Glutamatergic neuron (in vitro differentiated cells): ENCODE measurements around the gene IL21. TPM values are rescaled to one million over a fixed set of nuclear protein-coding genes. Genes with fewer than 3 reads are reported as not detected.

Source experiments
- DNase-seq: peaks from one replicate; pipeline ENCODE4 v3.0.0; 2022
- H3K27ac Mint-ChIP-seq: one replicate; pipeline ENCODE4 v1.8.0; 2020; ENCODE audit warnings: mild to moderate bottlenecking, mixed read lengths, inconsistent platforms; ENCODE audit not compliant: unreplicated experiment
- H3K27me3 Mint-ChIP-seq: one replicate; pipeline ENCODE4 v1.8.0; 2020; ENCODE audit warnings: mild to moderate bottlenecking, moderate library complexity, mixed read lengths, inconsistent platforms; ENCODE audit not compliant: unreplicated experiment
- H3K36me3 Mint-ChIP-seq: one replicate; pipeline ENCODE4 v1.8.0; 2020; ENCODE audit warnings: mild to moderate bottlenecking, mixed read lengths, inconsistent platforms; ENCODE audit not compliant: unreplicated experiment
- H3K4me1 Mint-ChIP-seq: one replicate; pipeline ENCODE4 v1.8.0; 2020; ENCODE audit warnings: mild to moderate bottlenecking, low read depth, mixed read lengths, inconsistent platforms; ENCODE audit not compliant: unreplicated experiment
- H3K4me3 Mint-ChIP-seq: one replicate; pipeline ENCODE4 v1.8.0; 2020; ENCODE audit warnings: mild to moderate bottlenecking, mixed read lengths, inconsistent platforms; ENCODE audit not compliant: unreplicated experiment
- H3K9me3 Mint-ChIP-seq: one replicate; pipeline ENCODE4 v1.8.0; 2020; ENCODE audit warnings: mild to moderate bottlenecking, moderate library complexity, mixed read lengths, inconsistent platforms; ENCODE audit not compliant: unreplicated experiment
- total RNA-seq: library from RNA; stranded (reverse); fragmentation: NEBNext Ultra II Directional; extraction: Animal tissue kit (Norgen Biotek cat#: 25700); gene quantifications from one replicate; pipeline ENCODE4 v1.2.1, GENCODE V29; 2021; ENCODE audit not compliant: unreplicated experiment
- TF ChIP-seq, protein P1 (sequence below): fragments of 200-600 bp; sonication (generic); IDR thresholded peaks from one replicate; pipeline ENCODE4 v1.5.0; 2021; ENCODE audit not compliant: partially characterized antibody, unreplicated experiment

IL21 gene
- total RNA-seq, 1 donor from 2014 or later: not detected

DNA sequence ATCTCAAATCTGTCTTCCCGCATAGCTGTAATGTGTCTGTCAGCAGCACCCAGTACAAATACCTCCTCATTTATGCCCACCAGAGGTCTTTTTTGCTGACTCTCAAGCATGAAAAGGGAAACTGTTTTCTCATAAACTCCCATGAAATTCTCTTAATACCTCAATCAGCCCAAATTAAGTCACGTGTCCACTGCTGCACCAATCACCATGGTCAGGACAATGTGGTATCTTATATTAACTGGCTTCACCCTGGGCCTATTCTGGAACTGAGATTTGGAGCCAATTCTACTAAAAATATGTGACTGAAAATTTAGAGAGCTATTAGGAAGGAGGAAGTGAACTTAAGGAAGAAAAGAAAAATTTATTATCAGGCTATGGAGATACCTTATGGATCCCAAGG, 58.4 kb downstream of the IL21 start:
- Mint-ChIP-seq H3K4me1 (no peaks in the 10 kb centered on the region), H3K27ac (no peak overlapping the region), H3K9me3 (no peaks in the 10 kb centered on the region), H3K4me3 (no peak overlapping the region), H3K27me3 (no peaks in the 10 kb centered on the region), H3K36me3 (no peaks in the 10 kb centered on the region)
- TF ChIP-seq, protein P1, sequence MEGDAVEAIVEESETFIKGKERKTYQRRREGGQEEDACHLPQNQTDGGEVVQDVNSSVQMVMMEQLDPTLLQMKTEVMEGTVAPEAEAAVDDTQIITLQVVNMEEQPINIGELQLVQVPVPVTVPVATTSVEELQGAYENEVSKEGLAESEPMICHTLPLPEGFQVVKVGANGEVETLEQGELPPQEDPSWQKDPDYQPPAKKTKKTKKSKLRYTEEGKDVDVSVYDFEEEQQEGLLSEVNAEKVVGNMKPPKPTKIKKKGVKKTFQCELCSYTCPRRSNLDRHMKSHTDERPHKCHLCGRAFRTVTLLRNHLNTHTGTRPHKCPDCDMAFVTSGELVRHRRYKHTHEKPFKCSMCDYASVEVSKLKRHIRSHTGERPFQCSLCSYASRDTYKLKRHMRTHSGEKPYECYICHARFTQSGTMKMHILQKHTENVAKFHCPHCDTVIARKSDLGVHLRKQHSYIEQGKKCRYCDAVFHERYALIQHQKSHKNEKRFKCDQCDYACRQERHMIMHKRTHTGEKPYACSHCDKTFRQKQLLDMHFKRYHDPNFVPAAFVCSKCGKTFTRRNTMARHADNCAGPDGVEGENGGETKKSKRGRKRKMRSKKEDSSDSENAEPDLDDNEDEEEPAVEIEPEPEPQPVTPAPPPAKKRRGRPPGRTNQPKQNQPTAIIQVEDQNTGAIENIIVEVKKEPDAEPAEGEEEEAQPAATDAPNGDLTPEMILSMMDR: no peak
- DNase-seq: no peak

Other genes starting within 250 kb of the IL21 start
- not detected for gene ADAD1, start 242.1 kb downstream of the IL21 start, total RNA-seq
- gene IL2, start 164.3 kb downstream of the IL21 start, total RNA-seq: not detected
- gene BBS12, start 111.6 kb upstream of the IL21 start, total RNA-seq: 2.8 TPM
- gene FGF2, start 205.8 kb upstream of the IL21 start, total RNA-seq: 2.9 TPM